IPS-15b (cell line): ENCODE results near the gene CCDC14.
"Not testable (repeated sequence)": the region's sequence is repeated elsewhere in the genome, so short reads cannot be mapped to it uniquely, and the experiment has no call there.

ENCODE experiments used
- H3K27me3 ChIP-seq: one replicate; pipeline ENCODE4 v1.6.1; 2013; ENCODE audit warnings: low read length; ENCODE audit not compliant: control insufficient read depth, insufficient read depth
- H3K36me3 ChIP-seq: one replicate; pipeline ENCODE4 v1.6.1; 2013; ENCODE audit warnings: low read length; ENCODE audit not compliant: control insufficient read depth, insufficient read depth
- H3K4me1 ChIP-seq: one replicate; pipeline ENCODE4 v1.6.1; 2013; ENCODE audit warnings: mild to moderate bottlenecking, low read length; ENCODE audit not compliant: control insufficient read depth, insufficient read depth
- H3K4me3 ChIP-seq: one replicate; pipeline ENCODE4 v1.5.1; 2013; ENCODE audit warnings: low read depth, low read length
- H3K9ac ChIP-seq: one replicate; pipeline ENCODE4 v1.6.1; 2013; ENCODE audit warnings: low read depth, mild to moderate bottlenecking, low read length
- H3K9me3 ChIP-seq: one replicate; pipeline ENCODE4 v1.6.1; 2013; ENCODE audit warnings: mild to moderate bottlenecking, low read length; ENCODE audit not compliant: control insufficient read depth, insufficient read depth

The CCDC14 gene

DNA sequence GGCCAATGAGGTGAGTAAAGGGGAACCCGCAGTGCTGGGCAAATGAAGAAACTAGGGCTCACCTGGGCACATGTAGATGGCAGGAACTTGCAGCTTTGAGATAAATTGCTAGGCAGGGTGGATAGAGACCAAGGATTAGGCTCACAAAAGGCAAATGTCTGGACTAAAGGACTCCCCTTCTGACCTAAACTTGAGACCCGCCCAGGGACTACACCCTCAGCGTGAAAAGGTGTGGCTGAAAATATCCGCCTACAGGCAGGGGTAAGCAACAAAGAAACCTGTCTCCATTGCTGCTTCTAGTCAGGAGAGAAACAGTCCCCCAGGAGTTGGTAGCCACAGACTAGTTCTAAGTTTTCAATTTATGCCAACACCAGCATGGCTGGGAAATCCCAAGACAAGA is 20.3 kb upstream of the CCDC14 start:
- H3K4me3 ChIP-seq, H3K4me1 ChIP-seq, H3K27me3 ChIP-seq, H3K9me3 ChIP-seq, H3K9ac ChIP-seq, H3K36me3 ChIP-seq: not testable (repeated sequence)

DNA sequence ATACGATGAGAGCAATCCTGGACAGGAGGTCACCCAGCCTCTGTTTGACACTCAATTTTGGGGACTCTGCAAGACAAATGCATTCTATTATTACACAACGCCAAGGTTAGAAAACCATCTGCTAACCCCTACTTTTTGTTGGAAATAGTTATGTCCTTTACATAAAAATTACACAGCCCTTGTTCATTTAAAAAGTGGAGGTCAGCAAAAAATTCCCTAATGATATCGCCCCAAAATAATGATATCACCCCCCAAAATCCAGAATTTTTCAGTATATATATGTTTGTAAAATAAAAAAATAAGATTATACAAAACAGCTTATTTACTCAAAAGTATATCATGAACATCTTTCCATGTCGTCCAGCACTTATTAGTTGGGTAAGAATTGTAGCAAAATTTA is 19.5 kb upstream of the CCDC14 start:
- Histone ChIP-seq H3K9me3 (no peaks in the 10 kb centered on the region), H3K9ac (no peak overlapping the region), H3K36me3 (no peaks in the 10 kb centered on the region), H3K4me1 (no peaks in the 10 kb centered on the region), H3K27me3 (peaks cover 4% of the 10 kb centered on the region), H3K4me3 (peak overlapping the region; percentile 87)

DNA sequence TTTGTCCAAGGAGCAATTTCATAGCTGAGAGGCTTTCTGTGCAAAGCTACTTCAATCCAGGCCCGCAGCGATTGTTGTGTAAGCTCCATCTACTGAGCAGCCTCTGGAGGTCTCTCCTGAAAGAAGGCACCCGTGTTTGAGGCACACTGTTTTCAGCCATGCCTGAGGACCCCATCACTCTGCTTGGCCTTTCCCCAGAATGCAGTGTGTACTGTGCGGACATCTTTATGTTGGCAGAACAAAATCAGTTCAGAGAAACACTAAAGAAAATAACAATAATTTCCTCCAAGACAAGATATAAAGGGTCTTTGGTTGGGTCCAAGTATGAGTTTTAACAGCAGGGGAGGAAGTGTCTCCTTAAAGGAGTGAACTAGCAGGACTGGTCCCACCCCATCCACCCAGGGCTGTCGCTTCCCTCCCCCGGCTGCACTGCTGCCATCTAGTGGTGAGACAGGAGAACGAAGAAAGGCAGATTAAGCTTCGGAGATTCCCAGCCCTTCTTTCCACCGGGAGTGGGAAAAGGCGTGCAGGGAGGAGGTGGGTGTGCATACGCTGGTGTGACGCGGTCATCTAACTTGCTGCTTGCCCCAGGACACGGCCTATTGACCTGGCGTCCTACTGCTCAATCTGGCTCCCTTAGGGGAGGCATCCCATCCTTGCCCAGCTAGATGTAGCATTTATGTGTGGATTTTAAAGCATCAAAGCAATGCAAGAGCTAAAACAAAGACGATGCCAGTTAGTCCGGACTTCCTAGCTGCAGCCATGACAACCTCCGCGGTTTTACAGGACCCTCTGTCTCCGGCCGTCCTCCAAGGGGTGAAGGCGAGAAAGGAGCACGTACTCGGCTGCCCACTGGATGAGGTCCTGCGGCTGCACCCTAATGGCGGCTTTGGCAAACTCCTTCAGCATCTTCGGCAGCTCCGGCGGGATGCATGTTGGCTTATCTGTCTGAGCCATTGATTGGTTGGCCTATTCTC is 18.8 kb upstream of the CCDC14 start:
- not testable (repeated sequence) for H3K4me1 ChIP-seq, H3K9me3 ChIP-seq, H3K27me3 ChIP-seq, H3K36me3 ChIP-seq
- H3K4me3 ChIP-seq: peak overlapping the region; percentile 87
- H3K9ac ChIP-seq: peak overlapping the region; percentile 73

DNA sequence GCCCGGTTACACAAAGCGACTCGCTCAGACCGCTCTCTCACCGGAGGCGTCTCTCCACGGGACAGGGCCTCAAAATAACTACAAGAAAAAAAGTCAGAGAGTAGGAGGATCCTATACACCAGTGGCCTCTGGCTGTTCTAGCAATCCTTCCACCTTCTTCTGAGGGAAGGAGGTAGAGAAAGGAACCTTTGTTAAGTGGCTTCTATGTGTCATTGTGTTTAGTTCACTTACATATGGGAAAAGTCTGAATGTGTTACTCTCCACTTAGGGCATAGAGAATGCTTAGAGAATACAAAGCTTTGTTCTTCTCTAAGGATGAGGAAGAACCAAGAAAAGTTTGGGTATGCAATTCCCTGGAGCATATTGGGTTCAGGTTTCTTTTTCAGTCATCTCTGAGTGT is 15.9 kb upstream of the CCDC14 start:
- H3K9ac ChIP-seq, H3K4me1 ChIP-seq, H3K27me3 ChIP-seq, H3K4me3 ChIP-seq, H3K9me3 ChIP-seq, H3K36me3 ChIP-seq: not testable (repeated sequence)

DNA sequence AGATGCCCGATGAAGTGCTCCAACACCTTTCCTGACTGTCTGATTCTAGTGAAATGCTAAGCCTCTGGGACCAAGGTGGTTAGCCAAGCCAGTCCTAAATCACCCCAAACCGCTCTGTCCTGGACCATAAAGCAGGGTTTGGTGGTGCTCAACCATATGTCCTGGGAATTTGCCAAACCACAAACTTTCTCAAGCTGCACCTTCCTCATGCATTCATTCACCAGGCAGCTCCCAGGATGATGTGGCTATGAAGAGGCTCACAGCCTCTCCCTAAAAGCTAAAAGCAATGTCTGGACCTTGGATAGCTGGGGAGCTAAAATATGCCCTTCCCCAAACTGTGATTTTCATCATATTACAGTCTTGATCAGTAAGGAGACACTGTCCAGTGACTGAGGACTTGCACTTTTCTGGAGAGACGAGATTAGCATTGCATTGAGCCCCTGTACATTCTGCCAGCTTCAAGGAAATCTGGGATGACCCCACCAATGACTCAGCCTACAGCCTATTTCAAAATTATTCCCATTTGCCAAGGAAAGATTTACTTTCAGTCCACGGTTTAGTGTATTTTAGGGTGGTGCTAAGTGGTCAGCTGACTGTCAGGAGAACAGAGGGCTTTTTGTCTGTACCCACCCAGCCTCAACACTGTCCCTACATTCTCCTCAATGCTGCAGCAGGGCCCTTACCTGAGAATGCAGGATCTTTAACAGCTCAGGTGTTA is 15.3 kb upstream of the CCDC14 start:
- not testable (repeated sequence) for H3K4me3 ChIP-seq, H3K9ac ChIP-seq, H3K36me3 ChIP-seq, H3K9me3 ChIP-seq, H3K4me1 ChIP-seq, H3K27me3 ChIP-seq

DNA sequence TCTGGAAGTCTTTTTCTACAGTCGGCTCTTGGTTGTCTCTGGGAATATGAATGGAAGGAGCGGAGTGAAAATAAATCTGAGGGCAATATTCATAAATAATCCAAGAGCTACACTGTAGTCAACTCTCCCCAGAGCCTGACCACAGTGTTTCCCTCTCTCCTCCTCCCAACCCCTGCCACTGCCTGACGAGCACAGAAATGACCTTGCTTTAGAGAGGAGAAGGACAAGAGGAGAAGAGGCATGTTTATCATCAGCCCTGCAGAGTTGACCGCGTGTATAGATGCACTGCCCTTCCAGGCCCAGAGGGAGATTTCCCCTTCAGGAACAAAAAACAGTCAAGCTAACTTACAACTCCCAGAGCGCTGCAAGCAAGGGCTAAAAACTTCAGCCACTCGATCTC is 14.0 kb upstream of the CCDC14 start:
- not testable (repeated sequence) for H3K9me3 ChIP-seq, H3K4me1 ChIP-seq, H3K27me3 ChIP-seq, H3K4me3 ChIP-seq, H3K9ac ChIP-seq, H3K36me3 ChIP-seq

DNA sequence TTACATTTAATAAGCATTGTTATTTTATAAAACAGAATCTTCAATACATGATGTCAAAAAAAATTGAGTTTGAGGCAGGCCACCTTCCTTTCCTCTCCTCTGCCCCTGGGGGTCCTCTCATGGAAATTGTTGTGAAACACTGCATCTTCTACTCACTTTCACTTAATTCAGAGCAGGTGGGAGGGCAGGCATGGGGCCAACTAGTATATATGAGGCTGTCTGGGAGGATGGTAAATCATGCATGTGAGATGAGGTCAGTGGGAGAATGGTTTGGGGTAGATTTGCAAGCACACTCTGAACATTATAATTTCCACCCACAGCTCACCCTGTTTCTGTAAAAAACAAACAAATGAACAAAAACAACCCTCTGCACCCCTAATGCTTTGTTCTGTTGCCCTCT is 10.4 kb upstream of the CCDC14 start:
- no peaks in the 10 kb centered on the region for H3K27me3 ChIP-seq
- H3K9me3 ChIP-seq: no peaks in the 10 kb centered on the region
- H3K4me1 ChIP-seq: no peaks in the 10 kb centered on the region
- no peak overlapping the region for H3K4me3 ChIP-seq
- no peaks in the 10 kb centered on the region for H3K36me3 ChIP-seq
- H3K9ac ChIP-seq: no peak overlapping the region

DNA sequence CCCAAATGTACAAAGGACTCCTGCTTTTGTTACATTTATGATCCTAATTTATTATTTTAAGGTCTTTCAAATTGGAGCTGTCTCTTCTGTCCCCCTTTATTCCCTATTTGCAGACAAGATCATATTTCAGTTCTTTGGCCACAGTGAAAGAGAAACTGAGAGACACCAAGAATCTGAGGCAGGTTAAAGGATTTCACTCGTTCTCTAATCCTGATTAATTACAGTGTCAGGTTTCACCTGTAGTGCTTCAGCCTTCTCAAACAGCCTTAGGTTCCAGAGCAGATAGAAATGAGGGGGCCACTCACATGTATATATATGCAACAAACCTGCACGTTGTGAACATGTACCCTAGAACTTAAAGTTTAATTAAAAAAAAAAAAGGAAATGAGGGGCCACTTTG is 6.2 kb upstream of the CCDC14 start:
- not testable (repeated sequence) for H3K9me3 ChIP-seq, H3K4me1 ChIP-seq, H3K36me3 ChIP-seq, H3K9ac ChIP-seq, H3K4me3 ChIP-seq
- peaks cover 14% of the 10 kb centered on the region for H3K27me3 ChIP-seq

DNA sequence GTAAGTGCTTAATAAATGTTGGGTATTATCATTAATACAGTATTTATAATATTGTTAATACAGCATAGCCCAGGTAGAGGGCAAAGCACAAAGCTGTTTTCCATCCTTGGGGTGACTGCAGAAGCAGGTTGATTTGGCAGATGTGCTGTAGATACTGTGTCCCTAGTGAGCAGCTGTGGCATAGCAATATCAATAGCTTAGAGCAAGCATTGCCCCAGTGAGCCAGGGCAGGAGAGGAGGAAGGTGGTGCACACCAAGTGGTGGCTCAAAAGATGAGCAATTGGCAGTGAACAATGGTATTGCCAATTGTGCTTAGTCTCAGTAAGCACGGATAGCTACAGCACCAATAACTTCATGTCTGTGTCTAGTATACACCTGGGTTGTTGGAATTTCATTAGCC is 5.8 kb upstream of the CCDC14 start:
- H3K9me3 ChIP-seq, H3K36me3 ChIP-seq, H3K4me1 ChIP-seq, H3K4me3 ChIP-seq, H3K9ac ChIP-seq: not testable (repeated sequence)
- peaks cover 18% of the 10 kb centered on the region for H3K27me3 ChIP-seq

DNA sequence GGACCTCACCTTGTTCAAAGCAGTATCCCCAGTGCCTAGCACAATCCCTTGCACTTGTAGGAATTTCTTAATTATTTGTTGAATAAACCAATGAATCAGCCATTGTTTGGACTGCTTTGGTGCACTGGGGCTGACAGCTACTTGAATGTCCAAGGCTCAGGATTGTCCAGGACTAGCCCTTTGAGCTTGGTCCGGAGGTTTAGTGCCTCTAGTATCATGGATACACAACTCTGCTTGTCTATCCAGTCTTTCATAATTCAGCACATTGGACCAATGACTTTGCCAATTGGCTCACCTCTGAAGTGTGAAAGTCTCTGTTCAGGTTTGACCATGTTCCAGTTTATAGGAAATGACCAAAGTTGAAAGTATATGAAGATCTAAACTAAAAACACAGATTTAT is 3.8 kb upstream of the CCDC14 start:
- not testable (repeated sequence) for H3K4me1 ChIP-seq, H3K4me3 ChIP-seq, H3K9ac ChIP-seq, H3K9me3 ChIP-seq, H3K36me3 ChIP-seq
- H3K27me3 ChIP-seq: peaks cover 20% of the 10 kb centered on the region

DNA sequence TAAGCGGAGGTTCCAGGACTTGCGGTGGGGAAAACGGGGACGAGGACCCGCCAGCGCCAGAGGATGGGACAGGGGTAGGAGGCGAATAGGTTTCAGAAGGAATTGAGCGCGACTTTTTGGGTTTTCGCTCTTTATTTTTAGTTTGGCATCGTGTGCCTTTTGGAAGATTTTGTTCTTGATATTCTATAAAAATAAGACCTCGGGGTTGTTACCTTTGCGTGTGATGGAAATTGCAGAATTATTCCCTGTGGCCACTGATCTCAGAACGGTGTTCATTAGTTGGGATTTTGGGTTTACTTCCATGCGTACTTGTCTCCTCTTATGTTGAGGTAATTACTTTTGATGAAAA is 453 bp upstream of the CCDC14 start:
- peak overlapping the region; percentile 33 for H3K4me3 ChIP-seq
- H3K36me3 ChIP-seq: no peaks in the 10 kb centered on the region
- no peaks in the 10 kb centered on the region for H3K4me1 ChIP-seq
- no peaks in the 10 kb centered on the region for H3K9me3 ChIP-seq
- H3K9ac ChIP-seq: no peak overlapping the region
- H3K27me3 ChIP-seq: peaks cover 20% of the 10 kb centered on the region

DNA sequence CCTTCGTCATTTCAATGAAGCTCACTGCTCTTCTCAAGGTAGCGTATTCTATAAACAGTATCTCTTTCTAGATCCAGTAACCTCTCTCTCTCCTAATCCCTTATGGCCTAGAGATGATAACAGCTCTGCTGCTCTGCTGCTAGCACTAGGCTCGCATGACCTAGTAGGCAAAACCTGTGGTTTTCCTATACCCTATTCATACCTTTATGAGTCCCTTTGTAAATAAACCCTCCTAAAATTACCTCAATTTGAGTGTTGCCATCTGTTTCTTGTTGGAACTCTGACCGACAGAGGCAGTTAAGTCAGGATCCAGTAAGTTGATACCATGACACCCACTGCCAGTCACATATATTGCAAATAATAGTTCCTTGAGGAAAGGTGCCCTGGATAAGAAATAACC is 7.3 kb downstream of the CCDC14 start:
- Histone ChIP-seq H3K9ac (no peak overlapping the region), H3K4me3 (no peak overlapping the region), H3K9me3 (no peaks in the 10 kb centered on the region), H3K4me1 (no peaks in the 10 kb centered on the region), H3K27me3 (no peaks in the 10 kb centered on the region), H3K36me3 (peaks cover 2% of the 10 kb centered on the region)
